Progenitor cell of endocrine pancreas (in vitro differentiated cells): ENCODE results near the gene EPHA4. TPM values are rescaled to one million over a fixed set of nuclear protein-coding genes. Genes with fewer than 3 reads are reported as not detected.

ENCODE experiments used
- DNase-seq: peaks from one replicate; pipeline ENCODE4 v3.0.0; 2021; ENCODE audit warnings: low spot score; ENCODE audit not compliant: unreplicated experiment
- H3K27ac Mint-ChIP-seq: 2 replicates; pipeline ENCODE4 v1.8.0; 2021; ENCODE audit warnings: mild to moderate bottlenecking, moderate library complexity, mixed read lengths
- H3K27me3 Mint-ChIP-seq: 2 replicates; pipeline ENCODE4 v1.8.0; 2021; ENCODE audit warnings: mixed read lengths
- H3K36me3 Mint-ChIP-seq: 2 replicates; pipeline ENCODE4 v1.8.0; 2022; ENCODE audit warnings: mixed read lengths; ENCODE audit not compliant: insufficient read depth
- H3K4me1 Mint-ChIP-seq: 2 replicates; pipeline ENCODE4 v1.8.0; 2021; ENCODE audit warnings: low read depth, mixed read lengths
- H3K4me3 Mint-ChIP-seq: 2 replicates; pipeline ENCODE4 v1.8.0; 2021; ENCODE audit warnings: low read depth, mild to moderate bottlenecking, moderate library complexity, mixed read lengths
- H3K9me3 Mint-ChIP-seq: 2 replicates; pipeline ENCODE4 v1.8.0; 2021; ENCODE audit warnings: low read depth, mixed read lengths
- total RNA-seq: library from RNA; stranded (reverse); gene quantifications from 2 replicates; pipeline ENCODE4 v1.2.1, GENCODE V29; 2021
- TF ChIP-seq, protein P1 (sequence below): fragments of 200-600 bp; sonication (generic); IDR thresholded peaks from one replicate; pipeline ENCODE4 v1.5.0; 2021; ENCODE audit warnings: antibody characterized with exemption, mild to moderate bottlenecking; ENCODE audit not compliant: unreplicated experiment

EPHA4 gene
- total RNA-seq, 1 donor from 2014 or later: 41.4 TPM

- H3K36me3 Mint-ChIP-seq: peaks cover 24% of the 10 kb centered on the region
- H3K4me1 Mint-ChIP-seq: peaks cover 7% of the 10 kb centered on the region
- no peak for DNase-seq
- no peak overlapping the region for H3K4me3 Mint-ChIP-seq
- no peaks in the 10 kb centered on the region for H3K27me3 Mint-ChIP-seq
- TF ChIP-seq, protein P1, sequence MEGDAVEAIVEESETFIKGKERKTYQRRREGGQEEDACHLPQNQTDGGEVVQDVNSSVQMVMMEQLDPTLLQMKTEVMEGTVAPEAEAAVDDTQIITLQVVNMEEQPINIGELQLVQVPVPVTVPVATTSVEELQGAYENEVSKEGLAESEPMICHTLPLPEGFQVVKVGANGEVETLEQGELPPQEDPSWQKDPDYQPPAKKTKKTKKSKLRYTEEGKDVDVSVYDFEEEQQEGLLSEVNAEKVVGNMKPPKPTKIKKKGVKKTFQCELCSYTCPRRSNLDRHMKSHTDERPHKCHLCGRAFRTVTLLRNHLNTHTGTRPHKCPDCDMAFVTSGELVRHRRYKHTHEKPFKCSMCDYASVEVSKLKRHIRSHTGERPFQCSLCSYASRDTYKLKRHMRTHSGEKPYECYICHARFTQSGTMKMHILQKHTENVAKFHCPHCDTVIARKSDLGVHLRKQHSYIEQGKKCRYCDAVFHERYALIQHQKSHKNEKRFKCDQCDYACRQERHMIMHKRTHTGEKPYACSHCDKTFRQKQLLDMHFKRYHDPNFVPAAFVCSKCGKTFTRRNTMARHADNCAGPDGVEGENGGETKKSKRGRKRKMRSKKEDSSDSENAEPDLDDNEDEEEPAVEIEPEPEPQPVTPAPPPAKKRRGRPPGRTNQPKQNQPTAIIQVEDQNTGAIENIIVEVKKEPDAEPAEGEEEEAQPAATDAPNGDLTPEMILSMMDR: no peak
- no peak overlapping the region for H3K27ac Mint-ChIP-seq
- no peaks in the 10 kb centered on the region for H3K9me3 Mint-ChIP-seq
Measured at GRCh38 chr2:221429741-221430491, 142.2 kb downstream of the EPHA4 start.

DNA sequence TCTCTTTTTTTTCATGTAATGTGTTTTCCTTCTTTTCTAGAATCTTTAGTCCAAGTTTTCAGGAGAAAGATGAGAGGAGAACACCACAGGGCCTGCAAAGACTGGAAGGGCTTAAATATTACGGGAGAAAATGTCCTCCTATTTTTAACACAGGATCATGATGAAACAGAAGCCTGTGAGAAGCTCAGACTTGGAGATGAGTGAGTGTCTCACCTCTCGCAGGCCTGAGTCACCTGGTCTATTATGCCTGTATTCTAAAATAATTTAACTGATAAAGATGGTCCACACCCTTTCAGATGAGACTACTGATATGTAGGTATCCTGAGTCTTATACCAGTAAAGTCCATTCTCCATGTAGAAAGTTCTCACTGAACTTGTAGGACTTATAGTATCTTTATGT is 143.2 kb downstream of the EPHA4 start:
- H3K9me3 Mint-ChIP-seq: no peaks in the 10 kb centered on the region

GRCh38 chr2:221426929-221427328 is 145.2 kb downstream of the EPHA4 start:
- no peak overlapping the region for H3K4me3 Mint-ChIP-seq
- H3K9me3 Mint-ChIP-seq: no peaks in the 10 kb centered on the region
- TF ChIP-seq, protein P1: no peak
- DNase-seq: no peak
- no peak overlapping the region for H3K27ac Mint-ChIP-seq
- no peaks in the 10 kb centered on the region for H3K4me1 Mint-ChIP-seq
- H3K27me3 Mint-ChIP-seq: no peaks in the 10 kb centered on the region
- H3K36me3 Mint-ChIP-seq: peaks cover 25% of the 10 kb centered on the region

More for the DNA sequence above, 143.2 kb downstream of the EPHA4 start:
- TF ChIP-seq, protein P1: no peak
- Mint-ChIP-seq H3K4me1 (no peaks in the 10 kb centered on the region), H3K4me3 (no peak overlapping the region), H3K36me3 (peaks cover 23% of the 10 kb centered on the region), H3K27ac (no peak overlapping the region), H3K27me3 (no peaks in the 10 kb centered on the region)
- DNase-seq: no peak

- Mint-ChIP-seq H3K27ac (no peak overlapping the region), H3K9me3 (no peaks in the 10 kb centered on the region), H3K4me1 (no peaks in the 10 kb centered on the region), H3K36me3 (peaks cover 29% of the 10 kb centered on the region), H3K4me3 (no peak overlapping the region), H3K27me3 (no peaks in the 10 kb centered on the region)
- TF ChIP-seq, protein P1: no peak
- DNase-seq: no peak
Measured at GRCh38 chr2:221425891-221426290, 146.2 kb downstream of the EPHA4 start.

GRCh38 chr2:221425353-221425752 is 146.8 kb downstream of the EPHA4 start:
- no peak overlapping the region for H3K4me3 Mint-ChIP-seq
- H3K27ac Mint-ChIP-seq: no peak overlapping the region
- DNase-seq: no peak
- TF ChIP-seq, protein P1: no peak
- H3K36me3 Mint-ChIP-seq: peaks cover 30% of the 10 kb centered on the region
- H3K4me1 Mint-ChIP-seq: peaks cover 1% of the 10 kb centered on the region
- H3K27me3 Mint-ChIP-seq: no peaks in the 10 kb centered on the region
- H3K9me3 Mint-ChIP-seq: peaks cover 2% of the 10 kb centered on the region
